ENCODE data around the gene SCNM1.

DNA sequence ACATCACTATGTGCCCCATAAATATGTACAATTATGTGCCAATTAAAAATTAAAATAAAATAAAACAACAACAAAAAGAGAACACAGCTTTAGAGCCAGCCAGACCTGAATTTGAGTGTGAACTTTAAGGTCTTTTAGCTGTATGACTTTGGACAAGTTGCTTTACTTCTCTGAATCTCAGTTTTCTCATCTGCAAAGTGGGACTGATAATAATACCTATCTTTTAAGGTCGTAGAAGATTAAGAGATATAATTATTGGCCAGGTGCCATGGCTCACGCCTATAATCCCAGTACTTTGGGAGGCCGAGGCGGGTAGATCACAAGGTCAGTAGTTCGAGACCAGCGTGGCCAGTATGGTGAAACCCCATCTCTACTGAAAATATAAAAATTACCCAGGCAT, 27.4 kb downstream of the SCNM1 start:
- TF ChIP-seq GATA3 (IDR thresholded peaks at IDR 0.05; ENCODE audit: low read depth, low read length) (no peak), GATA2 (IDR thresholded peaks at IDR 0.05; ENCODE audit: low read depth, low read length) (no peak)

Data from SH-SY5Y (cell line).